HG03139 (cell line): ENCODE results near the gene MGAT4D.
A peak's percentile ranks its signal among the peaks of the same experiment; 100 is the strongest.
"Not testable (repeated sequence)": the region's sequence is repeated elsewhere in the genome, so short reads cannot be mapped to it uniquely, and the experiment has no call there.

Experiments
- ATAC-seq: cut with Tn5 transposase; IDR thresholded peaks from one replicate; pipeline ENCODE4 v1.9.1; 2021; ENCODE audit not compliant: unreplicated experiment

Gene MGAT4D

DNA sequence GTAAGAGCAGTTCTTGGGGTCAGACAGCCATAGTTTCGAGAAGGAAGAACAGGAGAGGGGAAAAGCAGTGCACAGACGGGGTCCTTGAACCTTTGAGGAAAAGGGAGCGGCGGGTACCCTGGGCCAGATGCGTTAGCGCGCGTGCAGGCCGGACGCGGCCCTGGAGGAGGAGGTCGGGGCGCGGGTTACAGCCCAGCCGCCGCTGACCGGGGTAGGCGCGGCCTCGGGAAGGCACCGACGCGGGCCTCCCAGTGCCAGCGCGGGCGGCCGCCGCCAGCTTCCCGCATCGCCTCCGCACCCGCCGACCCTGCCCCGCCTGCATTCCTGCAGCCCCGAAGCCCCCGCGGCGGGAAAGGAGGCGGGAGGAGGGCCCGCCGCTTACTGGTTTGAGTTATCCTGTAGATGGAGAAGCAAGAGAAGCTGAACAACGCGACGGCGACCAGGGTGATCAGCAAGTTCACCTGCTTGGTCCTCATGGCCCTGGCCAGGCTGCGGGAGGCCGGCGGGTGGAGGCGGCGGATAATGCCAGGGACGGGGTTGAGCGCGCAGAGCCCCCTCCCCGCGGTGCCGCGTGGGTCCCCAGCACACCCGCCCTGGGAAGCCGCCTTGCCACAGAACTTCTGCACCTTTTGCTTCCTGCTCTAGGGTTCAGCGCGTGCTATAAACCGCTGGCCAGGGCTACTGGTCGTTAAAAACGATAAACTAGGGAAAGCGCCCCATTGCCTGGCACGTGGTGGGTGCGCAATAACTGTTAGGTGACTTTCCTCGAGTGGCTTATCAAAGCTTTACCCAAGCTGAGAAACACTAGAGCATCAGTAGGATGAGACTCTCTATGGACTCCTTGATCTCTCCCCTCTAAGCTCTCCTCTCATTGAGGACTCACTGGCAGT, at the start of gene MGAT4D:
TSS of gene MGAT4D (minus strand) at position 547 of the 890 bp plus-strand sequence. CDS start at position 476, 71 bp downstream.
- no peak for ATAC-seq

DNA sequence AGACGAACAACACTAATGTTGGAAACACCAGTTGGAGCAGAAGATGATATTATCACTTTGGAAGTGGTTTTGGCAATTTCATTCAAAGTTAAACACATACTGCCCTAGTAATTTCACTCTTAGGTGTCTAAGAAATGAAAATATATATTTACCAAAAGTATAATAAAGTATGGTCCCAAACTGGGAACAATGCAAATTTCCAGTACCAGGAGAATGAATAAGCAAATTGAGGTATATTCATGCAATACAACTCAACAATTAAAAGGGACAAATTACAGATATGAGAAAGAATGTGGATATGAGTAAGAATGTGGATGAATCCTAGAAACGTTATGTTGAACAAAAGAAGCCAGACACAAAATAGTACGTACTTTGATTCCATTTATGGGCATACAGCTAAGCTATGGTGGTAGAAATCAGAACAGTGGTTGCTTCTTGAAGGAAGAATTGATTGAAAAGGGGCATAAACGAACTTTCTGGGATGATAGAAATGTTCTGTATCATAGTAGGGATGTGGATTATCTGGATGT, 35.9 kb upstream of the MGAT4D start:
- no peak for ATAC-seq

DNA sequence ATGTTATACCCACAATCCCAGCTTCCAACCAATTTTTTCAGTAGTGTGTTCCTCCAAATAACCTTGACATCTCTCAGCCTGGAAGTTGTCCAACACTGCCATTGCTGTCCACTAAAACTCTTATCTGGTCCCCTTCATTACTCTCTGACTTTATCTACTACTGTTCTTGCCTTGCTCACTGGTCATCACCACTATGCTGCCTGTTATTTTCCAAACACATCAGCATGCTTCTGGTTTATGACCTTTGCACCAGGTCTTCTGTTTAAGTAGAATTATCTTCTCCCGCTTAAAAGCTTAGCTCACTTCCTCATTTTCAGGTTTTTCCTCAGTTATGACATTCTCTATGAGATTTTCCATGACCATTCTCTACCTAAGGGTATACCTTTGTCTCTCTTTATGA, 31.3 kb upstream of the MGAT4D start:
- ATAC-seq: no peak

DNA sequence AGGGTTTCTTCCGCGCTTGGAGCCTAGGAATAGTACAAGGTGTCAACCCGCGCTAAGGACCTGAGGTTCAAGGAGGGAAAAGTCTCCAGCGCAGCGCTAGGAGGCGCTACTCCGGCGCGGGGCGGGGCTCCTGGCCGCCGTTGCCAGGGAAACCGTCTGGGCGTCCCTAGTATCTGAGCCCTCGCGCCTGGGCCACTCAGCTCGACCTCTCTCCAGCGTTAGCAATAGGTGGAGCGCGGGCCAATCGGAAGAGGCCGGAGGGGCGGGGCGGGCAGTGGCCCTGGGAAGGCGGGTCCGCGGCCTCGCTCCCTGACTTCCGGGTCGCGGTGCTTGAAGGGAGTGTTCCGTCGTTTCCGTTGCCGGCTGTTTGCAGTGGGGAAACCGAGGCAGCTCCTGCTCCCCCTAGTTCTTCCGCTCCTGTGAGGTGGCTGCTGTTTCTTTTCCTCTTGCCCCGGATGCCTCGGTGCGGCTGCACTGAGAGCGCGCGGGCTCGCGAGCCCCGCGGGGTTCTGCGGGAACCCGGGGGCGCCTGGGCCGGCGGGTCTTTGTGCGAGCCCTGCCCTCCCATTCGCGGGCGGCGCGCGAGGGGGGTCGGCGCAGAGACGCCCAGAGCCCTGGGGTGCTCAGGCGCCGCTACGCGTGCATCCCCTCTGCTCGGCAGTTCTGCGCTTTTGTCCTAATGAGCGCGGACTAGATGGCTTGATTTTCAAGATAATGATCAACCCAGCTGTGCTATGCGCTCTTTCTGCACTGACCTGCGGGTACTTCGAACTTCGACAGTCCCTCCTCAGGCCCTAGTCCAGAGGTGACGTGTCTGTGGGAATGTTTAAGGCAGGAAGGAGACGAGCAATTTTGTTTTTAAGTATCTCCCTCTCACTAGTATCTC, 26.0 kb upstream of the MGAT4D start, which contains the start of gene ELMOD2:
TSS of gene ELMOD2 (plus strand) at position 312 of the 886 bp plus-strand sequence. CDS start 1,261 bp downstream, outside the sequence.
- peak; percentile 100 for ATAC-seq

DNA sequence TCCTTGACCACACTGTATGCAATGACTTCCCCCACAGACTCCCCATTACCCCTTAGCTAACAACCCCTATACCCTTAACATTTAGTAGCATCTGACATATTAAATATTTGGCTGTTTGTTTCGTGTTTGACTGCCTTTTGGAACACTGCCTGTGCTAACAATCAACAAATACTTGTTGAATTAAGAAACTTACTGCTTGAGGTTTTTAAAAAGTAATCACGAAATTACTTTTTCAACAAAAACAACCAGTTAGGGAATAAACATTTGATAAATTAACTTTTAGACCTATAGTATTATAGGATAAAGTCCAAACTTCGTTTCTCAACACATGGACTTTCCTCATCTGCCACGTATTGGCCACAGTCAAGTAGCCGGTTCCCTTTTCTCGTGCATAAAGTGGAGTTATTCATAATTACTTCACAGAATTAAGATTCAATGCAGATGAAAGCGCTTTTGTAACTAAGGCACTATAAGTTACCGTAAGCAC, 25.3 kb upstream of the MGAT4D start:
- peak; percentile 2 for ATAC-seq

DNA sequence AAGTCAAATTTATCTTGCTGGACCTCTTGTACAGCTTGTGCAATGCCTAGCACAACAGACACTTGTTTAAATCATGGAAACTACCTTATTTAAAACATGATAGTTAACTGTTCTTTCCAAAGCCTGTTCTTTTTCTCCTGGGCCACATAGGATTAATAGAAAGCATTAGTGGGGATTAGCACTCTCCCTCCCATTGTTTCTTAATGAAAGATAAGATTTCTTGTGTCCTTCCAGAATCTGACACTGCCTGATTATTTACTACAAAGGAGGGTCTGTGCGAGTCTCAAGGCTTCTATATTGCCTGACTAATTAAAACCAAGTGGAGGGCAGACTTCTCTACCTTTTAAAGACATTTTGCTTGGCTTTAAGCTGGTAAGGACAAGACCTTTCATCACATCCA, 17.3 kb upstream of the MGAT4D start:
- ATAC-seq: no peak

DNA sequence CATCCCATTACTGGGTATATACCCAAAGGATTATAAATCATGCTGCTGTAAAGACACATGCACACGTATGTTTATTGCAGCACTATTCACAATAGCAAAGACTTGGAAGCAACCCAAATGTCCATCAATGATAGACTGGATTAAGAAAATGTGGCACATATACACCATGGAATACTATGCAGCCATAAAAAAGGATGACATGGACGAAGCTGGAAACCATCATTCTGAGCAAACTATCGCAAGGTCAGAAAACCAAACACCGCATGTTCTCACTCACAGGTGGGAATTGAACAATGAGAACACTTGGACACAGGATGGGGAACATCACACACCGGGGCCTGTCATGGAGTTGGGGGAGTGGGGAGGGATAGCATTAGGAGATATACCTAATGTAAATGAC, 15.7 kb upstream of the MGAT4D start:
- ATAC-seq: not testable (repeated sequence)

DNA sequence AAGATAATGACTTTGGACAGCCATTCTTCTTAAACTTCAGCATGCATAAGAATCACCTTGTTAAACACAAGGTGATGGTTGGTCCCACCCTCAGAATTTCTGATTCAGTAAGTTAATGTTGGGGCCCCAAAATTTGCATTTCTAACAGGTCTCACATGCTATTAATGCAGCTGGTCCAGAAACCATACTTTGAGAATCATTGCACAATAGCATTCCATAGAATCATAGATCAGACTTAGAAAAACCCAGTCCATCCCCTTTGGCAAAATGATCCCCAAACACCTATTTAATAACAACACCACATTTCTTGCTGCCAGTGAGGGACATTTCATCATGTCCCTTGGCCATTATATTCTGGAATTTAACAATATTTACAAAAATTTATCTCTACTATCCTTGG, 6.2 kb upstream of the MGAT4D start:
- no peak for ATAC-seq

DNA sequence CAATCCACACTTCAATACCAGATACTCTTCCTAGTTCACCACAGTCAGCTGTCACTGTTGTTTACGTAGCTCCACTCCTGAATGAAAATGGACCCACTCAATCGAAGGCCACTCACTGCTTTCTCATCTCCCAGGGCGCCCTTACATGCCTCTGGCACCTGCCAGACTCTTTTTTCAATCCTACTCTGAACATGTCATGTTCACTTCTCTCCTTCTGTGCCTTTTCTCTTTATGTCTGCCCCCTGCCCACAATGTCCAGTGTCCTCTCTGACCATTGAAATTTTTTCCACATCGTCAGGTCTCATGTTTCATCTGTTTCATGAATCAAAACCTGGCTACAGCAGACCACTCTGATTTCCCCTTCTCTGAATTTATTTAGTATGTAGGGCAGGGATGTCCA, 1.3 kb upstream of the MGAT4D start:
- no peak for ATAC-seq

- no peak for ATAC-seq
These were observed 717 bp downstream of the MGAT4D start for GRCh38 chr4:140497405-140497746.

DNA sequence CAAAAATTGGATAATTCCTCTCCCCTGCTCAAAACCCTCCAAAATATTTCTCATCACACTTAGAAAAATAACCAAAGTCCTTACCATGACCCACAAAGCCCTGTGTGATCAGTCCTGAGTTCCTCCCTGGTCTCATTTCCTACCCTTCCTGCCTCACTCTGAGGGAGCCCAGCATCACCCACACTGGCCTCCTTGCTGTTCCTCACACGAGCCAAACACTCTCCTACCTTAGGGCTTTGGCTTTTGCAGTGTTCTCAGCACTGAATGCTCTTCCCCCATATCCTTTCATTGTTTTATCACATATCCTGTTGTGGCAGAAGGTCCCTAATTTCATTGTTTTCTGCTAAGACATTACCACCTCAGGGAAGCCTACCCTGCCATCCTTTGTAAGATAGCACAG, 12.2 kb downstream of the MGAT4D start:
- ATAC-seq: no peak

DNA sequence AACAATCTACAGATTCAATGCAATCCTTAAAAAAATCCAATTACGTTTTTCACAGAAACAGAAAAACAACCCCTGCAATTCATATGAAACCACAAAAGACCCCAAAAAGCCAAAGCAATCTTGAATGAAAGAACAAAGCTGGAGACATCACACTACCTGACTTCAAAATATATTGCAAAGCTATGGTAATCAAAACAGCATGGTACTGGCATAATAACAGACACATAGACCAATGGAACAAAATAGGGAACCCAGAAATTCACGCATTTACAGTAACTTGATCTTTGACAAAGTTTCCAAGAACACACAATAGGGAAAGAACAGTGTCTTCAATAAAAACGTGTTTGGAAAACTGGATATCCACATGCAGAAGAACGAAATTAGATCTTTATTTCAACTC, 14.6 kb downstream of the MGAT4D start:
- ATAC-seq: no peak

- ATAC-seq: no peak
These were observed 25.9 kb downstream of the MGAT4D start for GRCh38 chr4:140472156-140472555.

DNA sequence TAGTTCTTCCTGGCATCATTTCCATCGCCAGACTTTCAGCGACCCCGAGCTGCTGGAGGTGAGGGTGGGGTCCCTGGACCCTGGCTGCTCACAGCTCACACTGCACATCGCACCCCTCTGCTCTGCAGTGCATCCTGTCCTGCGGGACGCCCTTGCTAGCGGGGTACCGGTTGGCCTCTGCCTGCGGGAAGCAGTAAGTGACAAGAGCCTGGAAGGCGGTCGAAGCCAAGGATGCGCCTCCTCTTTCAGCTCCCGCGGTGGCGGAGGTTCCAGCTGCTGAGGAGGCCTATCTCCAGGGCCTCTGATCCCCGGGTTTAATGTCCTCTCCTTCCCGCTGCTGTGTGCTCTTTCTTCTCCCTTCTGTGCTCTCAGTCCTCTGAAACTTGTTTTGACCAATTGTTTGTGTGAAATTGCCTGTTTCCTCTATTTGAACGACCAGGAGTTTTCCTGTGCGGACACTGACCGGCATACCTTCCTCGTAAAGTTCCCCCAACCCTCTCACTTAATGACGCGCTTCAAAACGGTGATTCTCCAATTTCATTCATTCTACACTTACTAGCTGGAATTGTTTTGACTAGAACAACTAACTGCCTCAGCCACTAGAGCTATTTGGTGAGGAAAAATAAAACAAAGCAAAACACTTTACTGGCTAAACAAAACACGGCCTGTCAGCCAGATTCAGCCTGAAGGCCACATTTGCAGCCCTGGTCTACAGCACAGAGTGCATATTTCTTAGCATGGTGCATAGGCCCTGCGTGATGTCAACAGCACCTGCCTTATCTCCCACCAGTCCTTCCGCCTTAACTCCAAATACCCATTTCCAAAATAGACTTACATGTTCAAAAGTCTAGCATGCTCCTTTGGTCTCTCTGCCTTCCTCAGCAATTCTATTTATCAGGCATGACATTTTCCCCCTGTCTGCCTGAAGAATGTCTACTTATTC, 28.0 kb downstream of the MGAT4D start:
- no peak for ATAC-seq

GRCh38 chr4:140466146-140466545, 31.9 kb downstream of the MGAT4D start:
- ATAC-seq: no peak

- ATAC-seq: no peak
These were observed 34.5 kb downstream of the MGAT4D start for GRCh38 chr4:140463614-140464013.

DNA sequence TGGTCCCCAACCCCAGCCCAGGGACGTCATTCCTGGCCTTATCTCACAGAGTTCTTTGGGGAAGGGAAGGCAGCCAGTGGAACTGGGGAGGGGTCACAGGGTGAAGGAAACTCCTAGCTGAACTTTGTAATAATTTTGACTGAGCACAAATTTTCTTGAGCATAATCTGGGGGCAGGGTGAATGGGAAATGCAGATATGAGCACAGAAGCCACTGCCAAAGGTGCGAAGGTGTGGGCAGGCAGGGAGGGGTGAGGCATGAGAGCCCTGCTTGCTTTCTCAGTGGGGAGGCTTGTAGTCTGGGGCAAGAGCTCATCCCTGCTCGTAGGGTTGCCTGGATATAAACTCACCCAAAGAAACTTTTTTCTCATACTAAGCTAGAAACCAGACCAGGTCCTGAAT, 34.9 kb downstream of the MGAT4D start:
- ATAC-seq: no peak

DNA sequence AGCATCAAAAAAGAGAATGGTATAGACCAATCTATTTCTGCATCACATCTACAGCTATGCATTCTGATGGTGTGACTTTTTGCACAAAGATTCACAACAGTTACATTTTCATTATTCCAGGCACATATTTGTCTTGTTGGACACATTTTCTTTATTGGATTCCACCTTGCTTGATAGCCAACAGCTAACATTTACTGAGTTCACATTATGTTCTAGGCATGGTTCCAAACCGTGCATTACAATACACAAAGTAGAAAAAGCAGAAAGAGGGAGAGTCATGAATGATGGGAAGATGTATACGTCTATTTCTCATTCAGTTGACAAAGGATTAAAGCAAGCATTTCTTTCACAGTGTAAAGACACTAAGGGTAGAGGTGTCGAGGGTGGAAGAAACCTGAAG, 47.7 kb downstream of the MGAT4D start:
- no peak for ATAC-seq

DNA sequence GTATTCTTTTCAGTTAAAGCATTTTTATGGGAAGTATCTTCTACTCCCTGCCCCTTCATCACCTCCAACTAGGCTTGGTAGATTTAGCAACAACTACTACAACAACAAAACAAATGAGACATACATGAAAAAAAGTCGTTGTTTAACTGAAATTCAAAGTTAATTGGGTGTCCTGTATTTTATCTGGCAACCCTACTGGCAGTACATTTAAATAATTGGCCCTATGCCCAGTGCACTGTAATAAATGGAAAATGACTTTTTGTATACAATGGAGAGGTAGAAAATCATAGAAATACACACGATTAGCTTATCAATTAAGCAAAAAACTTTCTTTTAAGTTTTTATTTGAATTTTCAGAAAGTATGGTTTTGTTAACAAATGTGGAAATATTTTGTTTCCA, 49.3 kb downstream of the MGAT4D start:
- ATAC-seq: no peak

- ATAC-seq: no peak
These were observed 49.9 kb downstream of the MGAT4D start for GRCh38 chr4:140448162-140448561.
